IPS-11a (cell line): ENCODE results near the gene FMR1.

Source experiments
- H3K4me3 ChIP-seq: one replicate; pipeline ENCODE4 v1.5.1; 2013; ENCODE audit warnings: low read depth, low read length, control low read depth

Gene FMR1

DNA sequence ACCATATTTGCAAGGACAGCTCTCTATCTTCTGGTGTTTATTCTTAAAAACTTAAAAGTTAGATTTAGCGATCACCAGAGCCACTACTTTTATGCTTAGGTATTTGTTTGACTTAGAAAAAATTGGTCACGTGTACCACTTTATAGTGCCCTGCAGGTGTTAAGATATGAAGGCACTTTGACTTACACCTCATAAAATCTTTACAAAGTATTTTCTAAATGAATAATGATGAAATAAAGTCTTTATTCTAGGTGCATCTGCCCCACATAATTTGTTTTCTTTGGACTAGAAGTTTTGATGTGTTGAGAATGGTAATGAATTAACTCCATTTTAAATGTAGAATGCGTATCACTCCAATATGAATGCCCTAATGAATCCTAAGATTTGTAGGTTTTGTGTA is 2.9 kb downstream of the FMR1 start:
- H3K4me3 ChIP-seq: no peak overlapping the region

DNA sequence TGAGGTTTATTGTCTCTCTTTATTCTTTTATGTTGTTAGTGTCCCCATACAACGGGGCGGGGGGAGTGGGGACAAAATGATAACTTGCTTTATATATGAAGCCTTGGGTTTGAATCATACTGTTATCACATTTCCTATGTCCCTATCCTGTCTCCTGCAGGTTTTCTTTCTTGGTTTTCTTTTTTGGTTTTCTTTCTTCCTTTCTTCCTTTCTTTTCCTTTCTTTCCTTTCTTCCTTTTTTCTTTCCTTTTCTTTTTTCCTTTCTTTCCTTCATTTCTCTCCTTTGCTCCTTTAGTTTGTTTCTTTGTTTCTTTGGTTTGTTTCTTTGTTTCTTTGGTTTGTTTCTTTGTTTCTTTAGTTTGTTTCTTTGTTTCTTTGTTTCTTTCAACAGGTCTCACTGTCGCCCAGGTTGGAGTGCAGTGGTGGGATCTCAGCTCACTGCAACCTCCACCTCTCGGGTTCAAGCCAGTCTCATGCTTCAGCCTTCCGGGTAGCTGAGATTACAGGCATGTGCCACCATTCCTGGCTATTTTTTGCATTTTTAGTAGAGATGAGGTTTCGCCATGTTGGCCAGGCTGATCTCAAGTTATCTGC is 4.8 kb downstream of the FMR1 start:
- no peak overlapping the region for H3K4me3 ChIP-seq

DNA sequence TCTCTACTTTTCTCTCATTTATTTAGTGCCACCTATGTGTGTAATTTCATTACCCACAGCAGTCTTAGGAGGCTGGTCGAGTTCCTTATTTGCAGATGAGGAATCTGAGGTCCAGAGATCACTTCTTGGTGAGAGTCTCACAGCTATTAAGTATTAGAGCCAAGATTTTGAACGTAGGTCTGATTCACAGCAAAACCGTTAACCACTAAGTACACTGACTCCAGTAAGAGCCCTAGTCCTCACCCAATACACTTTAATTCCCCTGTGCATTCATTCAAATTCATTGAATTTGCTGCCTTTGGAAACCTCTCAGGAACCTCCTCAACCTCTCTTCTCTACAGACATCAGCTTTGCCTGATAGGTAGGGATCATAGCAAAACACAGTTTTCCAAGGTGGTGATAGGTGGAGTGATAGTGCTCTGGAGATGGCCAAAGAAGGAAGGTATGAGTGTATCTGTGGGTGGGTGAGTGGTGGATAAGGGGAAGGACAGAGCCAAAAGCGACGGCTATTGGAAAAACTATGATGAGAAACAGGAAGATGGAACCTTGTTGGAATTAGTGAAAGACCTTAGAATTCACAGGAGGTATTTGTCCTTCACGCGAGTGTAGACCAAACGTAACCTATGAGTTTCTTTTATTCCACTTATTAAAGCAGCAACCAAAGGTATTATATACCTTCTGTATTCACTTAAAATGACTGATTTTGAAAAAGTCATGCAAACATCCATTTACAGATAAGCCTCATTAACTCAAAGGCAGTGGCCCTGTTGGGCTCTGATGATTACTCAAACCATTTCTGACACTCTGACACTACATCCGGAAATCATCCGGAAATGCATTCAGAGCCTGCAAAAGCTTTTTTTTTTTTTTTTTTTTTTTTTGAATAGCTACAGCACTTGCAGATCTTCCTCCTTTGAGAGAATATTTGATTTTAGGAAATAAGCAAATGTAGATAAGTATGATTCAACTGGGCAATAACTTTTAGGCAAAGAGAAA is 6.3 kb downstream of the FMR1 start:
- H3K4me3 ChIP-seq: no peak overlapping the region

DNA sequence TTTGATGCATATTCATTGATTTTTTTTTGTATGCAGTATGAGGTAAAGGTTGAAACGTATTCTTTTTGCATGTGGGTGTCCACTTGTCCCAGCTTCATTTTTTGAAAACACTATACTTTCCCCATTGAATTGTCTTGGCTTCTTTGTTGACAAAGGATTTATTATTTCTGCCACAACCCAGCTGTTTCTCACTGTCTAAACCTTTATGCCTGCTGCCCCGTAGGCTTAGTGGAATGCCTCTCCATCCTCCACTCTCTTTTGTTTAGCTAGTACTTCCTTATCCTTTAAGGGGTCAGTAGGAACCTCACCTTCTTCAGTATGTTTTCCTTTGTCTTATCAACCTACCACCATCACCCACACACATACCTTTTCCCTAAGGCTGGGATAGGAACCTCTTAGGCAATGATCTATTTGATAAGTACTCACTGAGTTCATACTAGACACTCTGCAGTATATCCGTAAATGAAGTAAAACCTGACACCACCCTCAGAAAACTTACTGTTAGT is 8.5 kb downstream of the FMR1 start:
- H3K4me3 ChIP-seq: no peak overlapping the region

DNA sequence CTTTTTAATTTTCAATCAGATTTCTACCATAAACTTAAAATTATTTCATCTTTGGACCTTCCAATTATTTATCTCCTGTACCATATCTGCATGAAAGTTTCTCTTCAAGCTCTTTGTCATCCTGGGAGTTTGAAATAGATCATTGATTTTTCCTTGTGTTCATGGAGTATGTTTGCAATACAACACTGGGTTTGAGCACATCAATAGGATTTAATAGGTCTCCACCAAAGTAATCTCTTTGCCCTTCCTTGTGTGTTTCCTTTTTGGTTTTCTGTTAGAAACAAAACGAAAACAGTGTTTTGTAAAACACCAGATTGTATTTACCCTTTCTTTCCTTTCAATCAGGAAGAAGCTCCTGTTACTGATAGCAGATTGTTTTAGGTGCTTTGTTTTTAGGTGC is 11.9 kb downstream of the FMR1 start:
- H3K4me3 ChIP-seq: no peak overlapping the region

DNA sequence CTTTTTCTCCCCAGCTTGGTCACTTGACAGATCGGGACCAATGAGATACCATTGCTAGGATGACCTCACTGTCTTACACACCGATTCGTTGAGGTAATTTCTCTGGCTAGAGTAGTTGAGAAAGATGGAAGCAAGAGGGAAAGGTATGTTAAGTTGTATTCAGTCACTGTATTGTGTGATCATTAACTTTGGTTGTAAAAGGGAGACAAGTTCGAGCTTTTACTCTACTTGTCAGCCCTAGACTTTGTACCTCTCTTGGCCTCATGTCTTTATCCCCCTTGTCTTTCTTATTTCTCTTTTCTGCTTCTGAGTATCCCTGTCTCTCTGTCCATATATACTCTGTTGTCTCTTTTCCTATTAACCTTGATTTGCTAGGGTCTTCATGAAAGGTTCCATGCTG is 15.5 kb downstream of the FMR1 start:
- H3K4me3 ChIP-seq: no peak overlapping the region

DNA sequence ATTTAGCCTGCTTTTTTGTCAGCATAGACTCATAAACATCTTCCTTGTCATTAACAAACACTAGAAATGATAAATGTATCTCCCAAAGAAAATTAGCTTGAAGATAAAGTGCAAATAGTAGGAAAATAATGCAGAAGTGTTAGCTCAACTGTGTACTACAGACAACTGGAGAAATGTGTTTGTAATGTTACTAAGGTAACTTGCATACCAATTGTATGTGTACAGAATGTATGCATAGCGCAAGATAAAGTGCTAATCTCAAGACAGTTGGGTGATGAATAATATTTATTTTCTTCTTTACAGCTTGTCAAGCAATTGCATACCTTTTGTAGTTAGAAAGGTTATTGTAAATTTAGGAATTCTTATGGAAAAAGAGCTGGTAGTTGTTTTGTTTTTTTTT is 22.1 kb downstream of the FMR1 start:
- no peak overlapping the region for H3K4me3 ChIP-seq

DNA sequence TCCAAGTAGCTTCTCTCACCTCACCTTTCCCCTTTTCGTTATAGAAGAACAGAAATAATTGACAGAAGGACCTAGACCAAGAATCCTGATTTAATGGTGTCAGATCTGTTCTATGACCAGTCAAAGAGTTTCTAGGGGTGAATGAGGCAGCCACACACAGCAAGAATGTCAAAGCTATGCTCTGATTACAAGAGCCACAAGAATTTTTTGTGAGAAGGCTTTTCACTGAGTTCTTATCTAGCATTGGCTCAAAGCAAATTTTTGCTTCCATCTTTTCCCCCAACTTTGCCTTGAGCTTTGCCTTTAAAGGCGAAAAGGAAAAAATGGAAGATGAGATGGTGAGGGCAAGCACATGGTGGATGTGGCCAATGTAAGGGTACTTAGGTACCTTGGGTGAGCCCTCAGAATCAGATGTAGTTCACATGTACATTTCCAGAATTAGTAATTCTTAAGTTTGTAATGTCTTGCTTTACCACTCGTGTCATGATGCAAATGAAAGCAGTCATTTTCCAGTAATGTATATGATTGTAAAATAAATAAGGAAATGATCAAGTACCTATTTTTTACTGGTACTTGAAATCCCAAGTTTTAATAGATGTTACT is 23.5 kb downstream of the FMR1 start:
- no peak overlapping the region for H3K4me3 ChIP-seq

DNA sequence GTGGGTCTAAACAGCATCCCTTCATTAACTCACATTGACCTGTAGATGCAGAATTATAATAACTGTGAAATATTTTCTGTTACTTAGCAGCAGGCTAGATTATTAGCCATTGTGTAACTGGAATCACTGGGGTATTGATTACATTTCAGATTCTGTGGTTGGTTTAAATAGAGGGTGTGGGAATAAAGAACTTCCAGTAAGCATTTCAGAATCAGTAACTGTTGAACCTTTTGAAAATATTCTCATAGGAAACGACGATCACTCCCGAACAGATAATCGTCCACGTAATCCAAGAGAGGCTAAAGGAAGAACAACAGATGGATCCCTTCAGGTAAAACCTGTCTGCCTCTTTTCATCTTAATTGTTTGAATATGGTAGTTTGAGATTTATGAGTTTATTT is 33.6 kb downstream of the FMR1 start:
- H3K4me3 ChIP-seq: no peak overlapping the region

DNA sequence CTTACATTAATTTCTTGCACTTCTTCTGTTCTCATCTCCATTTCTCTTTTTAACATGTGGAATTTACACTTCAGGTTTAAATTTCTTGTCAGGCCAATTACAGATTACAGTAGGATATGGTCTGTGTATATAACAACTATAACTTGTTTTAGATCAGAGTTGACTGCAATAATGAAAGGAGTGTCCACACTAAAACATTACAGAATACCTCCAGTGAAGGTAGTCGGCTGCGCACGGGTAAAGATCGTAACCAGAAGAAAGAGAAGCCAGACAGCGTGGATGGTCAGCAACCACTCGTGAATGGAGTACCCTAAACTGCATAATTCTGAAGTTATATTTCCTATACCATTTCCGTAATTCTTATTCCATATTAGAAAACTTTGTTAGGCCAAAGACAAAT is 36.8 kb downstream of the FMR1 start:
- no peak overlapping the region for H3K4me3 ChIP-seq

DNA sequence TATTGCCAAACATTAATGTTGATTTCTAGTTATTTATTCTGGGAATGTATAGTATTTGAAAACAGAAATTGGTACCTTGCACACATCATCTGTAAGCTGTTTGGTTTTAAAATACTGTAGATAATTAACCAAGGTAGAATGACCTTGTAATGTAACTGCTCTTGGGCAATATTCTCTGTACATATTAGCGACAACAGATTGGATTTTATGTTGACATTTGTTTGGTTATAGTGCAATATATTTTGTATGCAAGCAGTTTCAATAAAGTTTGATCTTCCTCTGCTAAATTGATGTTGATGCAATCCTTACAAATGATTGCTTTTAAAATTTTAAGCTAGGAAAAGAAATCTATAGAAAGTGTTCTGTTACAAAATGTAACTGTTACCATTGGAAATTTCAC is 38.6 kb downstream of the FMR1 start:
- no peak overlapping the region for H3K4me3 ChIP-seq

DNA sequence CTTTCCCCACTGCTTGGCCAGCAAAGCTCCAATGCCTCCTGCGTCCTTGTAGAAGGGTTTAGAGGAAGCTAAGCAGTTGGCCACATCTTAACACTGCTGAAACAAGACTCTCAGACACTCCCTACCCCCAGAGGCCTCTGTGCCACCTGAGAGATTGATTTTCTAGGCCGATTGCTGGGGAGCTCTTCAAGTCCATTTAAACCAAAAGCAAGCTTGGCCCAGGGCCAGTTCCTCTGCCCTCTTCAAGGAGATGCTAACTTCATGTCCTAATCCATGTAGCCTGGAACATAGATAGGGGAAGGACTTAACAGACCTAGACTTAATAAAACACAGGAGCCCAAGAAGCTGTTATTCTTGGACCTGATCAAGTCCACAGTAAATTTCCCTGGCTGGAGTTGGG is 42.3 kb downstream of the FMR1 start:
- H3K4me3 ChIP-seq: no peak overlapping the region

DNA sequence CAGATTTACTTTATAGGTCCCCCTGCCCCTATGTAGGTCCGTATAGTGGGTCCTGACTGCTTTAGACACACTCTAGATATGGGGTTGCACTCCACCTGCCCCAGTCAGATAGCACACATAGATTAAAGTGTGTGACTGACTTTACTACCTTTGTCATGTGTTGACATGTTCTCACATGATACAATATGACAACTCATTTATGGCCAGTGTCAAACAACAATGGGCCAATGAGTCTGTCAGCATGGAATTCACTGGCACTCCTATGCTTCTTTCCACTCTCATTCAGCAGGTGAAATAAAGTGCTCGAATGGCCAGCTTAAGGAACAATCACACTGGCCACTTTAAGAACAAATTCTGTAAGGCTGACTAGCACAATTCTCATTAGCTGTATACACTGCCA is 45.6 kb downstream of the FMR1 start:
- no peak overlapping the region for H3K4me3 ChIP-seq

DNA sequence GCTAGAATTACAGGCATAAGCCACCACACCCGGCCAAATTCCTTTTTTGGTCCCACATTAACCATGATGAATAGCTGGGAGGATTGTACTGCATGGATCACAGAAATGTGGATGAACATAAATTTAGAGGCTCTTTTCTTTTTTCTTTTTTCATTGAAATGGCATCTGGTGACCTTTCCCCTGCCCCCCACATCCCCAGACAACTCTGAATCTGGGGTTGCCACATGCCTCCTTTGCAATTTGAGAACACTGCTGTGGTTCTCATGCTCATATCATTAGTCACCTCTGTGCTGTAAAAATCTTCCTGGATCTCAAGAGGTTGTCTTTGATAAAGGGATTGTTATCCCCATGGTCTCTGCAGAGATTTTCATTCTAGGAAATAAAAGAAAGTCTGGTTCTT is 46.6 kb downstream of the FMR1 start:
- H3K4me3 ChIP-seq: no peak overlapping the region

DNA sequence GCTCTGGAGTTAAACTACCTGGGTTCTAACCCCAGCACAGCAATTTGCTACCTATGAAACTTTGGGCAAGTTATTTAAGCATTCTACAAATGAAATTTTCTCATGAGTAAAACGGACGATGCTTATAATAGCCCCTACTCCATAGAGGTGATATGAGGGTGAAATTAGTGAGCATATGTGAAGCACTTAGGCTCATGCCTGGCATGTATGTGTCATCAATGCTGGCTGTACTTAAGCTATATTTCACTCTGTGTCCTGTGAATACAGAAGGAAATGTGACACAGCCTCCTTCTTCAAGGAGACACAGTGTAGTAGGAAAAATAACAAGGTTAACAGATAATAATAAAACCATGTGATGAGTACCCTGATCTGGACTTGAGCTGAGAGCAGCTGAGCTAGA is 49.0 kb downstream of the FMR1 start:
- H3K4me3 ChIP-seq: no peak overlapping the region

DNA sequence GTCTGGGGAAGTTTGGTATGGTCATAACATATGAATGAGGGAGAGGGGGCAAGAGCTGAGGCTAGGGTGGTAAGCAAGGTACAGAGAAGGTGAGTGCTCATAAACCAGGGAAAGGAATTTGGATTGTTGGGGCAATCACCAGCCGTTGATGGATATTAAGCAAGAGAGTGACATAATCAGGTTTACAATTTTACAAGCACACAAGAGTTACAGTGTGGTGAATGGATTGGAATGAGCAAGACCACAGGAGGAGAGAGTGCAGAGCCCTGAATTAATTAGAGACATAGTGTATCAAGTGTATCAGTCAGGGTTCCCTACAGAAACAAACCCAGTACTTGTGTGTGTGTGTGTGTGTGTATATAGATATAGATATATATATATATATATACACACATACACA is 50.8 kb downstream of the FMR1 start:
- no peak overlapping the region for H3K4me3 ChIP-seq

DNA sequence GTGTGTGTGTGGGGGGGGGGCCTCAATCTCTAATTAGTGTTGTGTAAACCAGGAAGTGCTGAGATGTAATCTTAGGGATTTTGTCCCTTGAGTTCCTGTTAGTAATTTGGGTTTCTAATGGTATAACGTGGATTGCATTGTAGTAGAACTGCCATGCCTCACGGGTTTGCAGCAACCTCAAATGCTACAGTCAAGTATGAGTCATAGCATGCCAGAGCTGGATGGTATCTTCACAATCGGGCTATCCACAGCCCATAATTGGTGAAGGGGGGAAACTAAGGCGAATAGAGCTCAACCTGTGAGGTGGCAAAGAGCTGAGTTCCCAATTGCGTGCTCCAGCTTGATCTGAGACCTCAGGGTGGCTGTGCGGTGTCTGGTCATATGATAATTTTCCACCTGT is 67.2 kb downstream of the FMR1 start:
- no peak overlapping the region for H3K4me3 ChIP-seq

DNA sequence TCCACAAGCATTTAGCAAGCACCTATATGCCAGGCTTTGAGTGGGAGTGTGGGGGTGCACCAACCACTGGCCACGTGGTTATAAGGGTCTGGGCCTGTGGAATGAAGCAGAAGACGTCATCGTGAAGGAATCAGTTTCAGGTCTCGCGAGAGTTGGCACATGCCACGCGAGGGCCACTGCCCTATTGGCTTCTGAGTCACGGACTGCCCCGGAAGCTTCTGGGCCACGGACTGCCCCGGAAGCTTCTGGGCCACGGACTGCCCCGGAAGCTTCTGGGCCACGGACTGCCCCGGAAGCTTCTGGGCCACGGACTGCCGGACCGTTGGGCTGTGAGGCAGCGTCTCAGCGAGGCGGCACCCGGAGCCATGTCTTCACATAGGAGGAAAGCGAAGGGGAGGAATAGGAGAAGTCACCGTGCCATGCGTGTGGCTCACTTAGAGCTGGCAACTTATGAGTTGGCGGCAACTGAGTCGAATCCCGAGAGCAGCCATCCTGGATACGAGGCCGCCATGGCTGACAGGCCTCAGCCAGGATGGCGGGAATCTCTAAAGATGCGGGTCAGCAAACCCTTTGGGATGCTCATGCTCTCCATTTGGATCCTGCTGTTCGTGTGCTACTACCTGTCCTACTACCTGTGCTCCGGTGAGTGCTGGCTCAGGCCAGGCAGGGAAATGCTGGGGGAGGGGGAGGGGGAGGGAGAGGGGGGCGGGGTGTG is 69.5 kb downstream of the FMR1 start, which contains the start of gene FMR1NB:
FMR1NB (plus strand) TSS at position 300 of the 715 bp plus-strand sequence; CDS start at position 366, 66 bp downstream.
- H3K4me3 ChIP-seq: no peak within 1 kb of the TSS
